HG03095 (cell line): Measurements from ENCODE around the gene ATXN7L3B.
A peak's percentile ranks its signal among the peaks of the same experiment; 100 is the strongest.
"Not testable (repeated sequence)": the region's sequence is repeated elsewhere in the genome, so short reads cannot be mapped to it uniquely, and the experiment has no call there.

Experiments
- ATAC-seq: cut with Tn5 transposase; IDR thresholded peaks from one replicate; pipeline ENCODE4 v1.9.1; 2021; ENCODE audit warnings: moderate library complexity; ENCODE audit not compliant: unreplicated experiment

Gene ATXN7L3B, protein sequence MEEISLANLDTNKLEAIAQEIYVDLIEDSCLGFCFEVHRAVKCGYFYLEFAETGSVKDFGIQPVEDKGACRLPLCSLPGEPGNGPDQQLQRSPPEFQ

DNA sequence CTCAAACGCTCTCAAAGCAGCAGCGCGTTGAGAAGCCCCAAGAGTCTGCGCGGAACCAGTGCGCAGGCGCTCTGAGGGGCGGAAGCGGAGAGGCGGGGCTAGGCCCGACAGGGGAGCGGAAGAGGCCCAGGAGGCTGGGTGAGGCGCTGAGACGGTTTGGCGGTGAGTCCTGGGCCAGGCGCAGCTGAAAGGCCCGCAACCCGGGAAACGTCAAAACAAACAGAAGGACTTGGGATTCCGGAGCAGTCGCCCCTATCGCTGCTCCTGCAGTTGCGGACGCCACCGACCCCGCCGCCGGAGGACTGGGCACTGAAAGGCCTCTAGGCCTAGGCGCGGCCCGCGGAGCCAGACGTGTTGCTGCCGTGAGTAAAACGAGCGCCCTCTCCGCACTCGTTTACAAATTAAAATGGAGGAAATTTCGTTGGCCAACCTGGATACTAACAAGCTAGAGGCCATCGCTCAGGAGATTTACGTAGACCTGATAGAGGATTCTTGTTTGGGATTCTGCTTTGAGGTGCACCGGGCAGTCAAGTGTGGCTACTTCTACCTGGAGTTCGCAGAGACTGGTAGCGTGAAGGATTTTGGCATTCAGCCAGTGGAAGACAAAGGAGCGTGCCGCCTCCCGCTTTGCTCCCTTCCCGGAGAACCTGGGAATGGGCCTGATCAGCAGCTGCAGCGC is at the start of gene ATXN7L3B:
ATXN7L3B (plus strand) TSS at position 129 of the 679 bp plus-strand sequence; CDS start at position 407, 278 bp downstream.
- peak; percentile 98 for ATAC-seq

- ATAC-seq, result peak; percentile 40
These were observed 49.5 kb upstream of the ATXN7L3B start for GRCh38 chr12:74488134-74488533.

- no peak for ATAC-seq
These were observed 48.1 kb upstream of the ATXN7L3B start for GRCh38 chr12:74489543-74489942.

DNA sequence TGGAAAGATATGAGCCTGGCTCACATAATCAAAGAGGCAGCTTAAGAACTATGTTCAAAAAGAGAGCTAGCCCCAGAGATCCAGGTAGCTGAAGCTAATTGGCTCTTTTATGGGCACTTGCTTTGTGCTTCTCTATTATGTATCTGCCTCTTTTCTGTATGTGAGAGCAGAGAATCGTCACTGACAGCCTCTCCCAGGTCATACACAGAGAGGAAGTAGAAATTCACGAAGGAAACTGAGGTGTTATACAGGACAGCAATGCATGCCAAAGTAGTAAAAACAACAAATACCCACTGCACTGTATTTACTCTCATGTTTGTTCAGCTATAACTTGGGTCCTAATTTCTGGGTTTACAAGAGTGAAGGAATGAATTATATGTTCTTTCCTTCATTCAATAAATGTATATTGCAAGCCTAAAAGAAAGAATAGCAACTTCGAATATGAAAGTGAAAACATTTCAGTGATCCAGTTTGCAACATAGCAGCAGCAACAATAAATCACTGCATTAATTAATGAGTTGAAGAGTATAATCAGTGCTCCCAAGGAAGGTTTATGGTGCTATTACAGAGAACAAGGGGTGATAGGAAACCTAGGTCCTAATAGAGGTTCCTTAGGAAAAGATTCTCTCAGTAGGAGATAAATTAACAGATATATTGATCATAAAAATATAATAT is 47.1 kb upstream of the ATXN7L3B start:
- peak; percentile 86 for ATAC-seq

DNA sequence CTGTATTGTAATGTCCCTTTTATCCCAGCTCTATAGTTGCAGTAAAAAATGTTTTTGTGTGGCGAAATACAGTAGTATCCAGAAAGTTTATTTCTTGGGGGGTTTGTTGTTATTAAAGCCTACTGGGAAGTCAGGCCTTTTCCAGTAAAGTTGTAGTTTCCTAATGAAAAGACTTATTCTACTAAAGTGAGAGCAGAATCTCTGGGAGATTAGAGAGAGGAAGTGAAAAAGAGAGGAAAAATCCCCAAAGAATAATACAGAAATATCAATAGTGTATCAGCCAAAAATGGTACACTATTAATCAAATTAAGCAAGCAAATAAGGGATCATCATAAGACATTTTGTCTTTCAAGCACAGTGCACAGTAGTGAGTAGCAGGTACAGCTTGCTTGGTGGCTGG is 46.3 kb upstream of the ATXN7L3B start:
- ATAC-seq, result no peak

DNA sequence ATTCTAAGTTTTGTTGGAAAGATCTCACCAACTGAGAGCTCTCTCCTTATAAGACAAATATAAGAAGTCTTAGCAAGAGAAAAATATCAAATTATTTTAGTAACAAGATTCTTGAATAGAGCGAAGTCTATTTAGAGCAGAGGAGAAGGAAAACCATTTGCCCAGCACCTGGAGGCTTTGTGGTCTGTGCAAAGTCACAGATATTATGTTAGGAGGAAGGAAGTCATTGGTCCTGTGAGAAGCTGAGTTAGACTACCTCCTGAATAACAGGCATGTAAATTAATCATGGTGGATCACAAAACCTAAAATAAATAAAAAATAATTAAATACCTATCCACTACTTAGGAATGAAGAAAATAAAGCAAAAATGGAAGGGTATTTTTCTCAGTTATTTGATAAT is 38.4 kb upstream of the ATXN7L3B start:
- no peak for ATAC-seq

GRCh38 chr12:74508873-74509657 is 28.6 kb upstream of the ATXN7L3B start:
- not testable (repeated sequence) for ATAC-seq

GRCh38 chr12:74509886-74510285 is 27.7 kb upstream of the ATXN7L3B start:
- no peak for ATAC-seq

GRCh38 chr12:74514098-74514872 is 23.4 kb upstream of the ATXN7L3B start:
- no peak for ATAC-seq

- ATAC-seq, result no peak
These were observed 21.8 kb upstream of the ATXN7L3B start for GRCh38 chr12:74515849-74516248.

DNA sequence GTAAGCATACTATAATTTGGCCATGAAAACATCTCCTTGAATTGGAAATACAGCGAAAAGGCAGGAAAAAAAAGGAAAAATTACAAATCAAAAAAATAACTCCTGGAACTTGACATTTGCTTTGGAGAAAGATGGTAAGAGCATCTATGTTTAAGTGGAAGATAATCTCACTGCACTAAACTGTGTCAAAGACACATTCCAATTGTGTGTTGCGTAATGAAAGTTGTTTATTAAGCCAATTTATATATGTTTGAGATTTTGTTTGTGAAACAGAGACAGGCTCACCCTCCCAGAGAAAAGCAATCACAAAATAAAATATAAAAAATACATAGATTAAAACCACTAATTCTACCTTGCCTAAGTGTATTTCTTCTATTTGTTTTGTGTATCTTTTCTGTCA is 11.1 kb upstream of the ATXN7L3B start:
- no peak for ATAC-seq

- ATAC-seq, result no peak
These were observed 10.1 kb upstream of the ATXN7L3B start for GRCh38 chr12:74527491-74527890.

DNA sequence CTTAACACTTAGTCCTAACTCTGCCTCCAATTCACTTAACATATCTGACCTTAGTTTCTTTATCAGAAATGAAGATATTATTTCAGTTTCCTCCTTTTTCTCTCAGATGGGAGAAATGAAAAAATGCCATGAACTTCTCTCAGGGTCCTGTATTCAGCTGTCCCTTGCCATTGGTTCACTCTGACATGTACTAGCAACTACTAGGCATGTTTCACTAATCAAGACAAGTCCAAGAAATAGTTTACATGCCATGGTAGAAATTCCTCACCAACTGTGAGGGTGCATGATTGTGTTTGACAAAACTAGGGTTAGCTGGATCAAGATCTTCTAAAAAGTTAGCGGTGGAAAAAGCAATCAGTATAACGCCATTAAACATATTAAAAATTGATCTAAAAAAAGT is 7.0 kb upstream of the ATXN7L3B start:
- ATAC-seq, result no peak

GRCh38 chr12:74535536-74535935 is 2.1 kb upstream of the ATXN7L3B start:
- ATAC-seq, result no peak

- peak; percentile 57 for ATAC-seq
These were observed 419 bp upstream of the ATXN7L3B start for GRCh38 chr12:74537126-74537706.

GRCh38 chr12:74538491-74539258 is 1.0 kb downstream of the ATXN7L3B start:
- no peak for ATAC-seq

DNA sequence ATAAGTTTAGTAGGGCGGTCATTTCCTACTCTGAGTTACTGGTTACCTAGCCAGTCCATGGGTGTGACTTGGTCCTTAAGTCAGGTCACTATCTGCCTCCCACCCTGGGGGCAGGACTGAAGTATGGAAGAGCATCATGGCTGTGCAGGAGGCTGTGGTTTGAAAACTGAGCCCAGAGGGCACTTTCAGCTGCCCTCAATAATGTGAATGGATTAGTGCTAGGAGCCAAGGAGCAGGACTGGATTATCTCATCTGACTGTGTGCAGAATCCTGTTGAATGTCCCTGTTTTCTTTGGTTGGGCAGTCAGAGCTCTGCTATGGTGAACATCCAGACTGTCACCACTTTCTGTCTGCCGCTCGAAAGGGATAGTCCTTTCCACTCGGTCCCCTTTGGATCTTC is 1.6 kb downstream of the ATXN7L3B start:
- ATAC-seq, result no peak

DNA sequence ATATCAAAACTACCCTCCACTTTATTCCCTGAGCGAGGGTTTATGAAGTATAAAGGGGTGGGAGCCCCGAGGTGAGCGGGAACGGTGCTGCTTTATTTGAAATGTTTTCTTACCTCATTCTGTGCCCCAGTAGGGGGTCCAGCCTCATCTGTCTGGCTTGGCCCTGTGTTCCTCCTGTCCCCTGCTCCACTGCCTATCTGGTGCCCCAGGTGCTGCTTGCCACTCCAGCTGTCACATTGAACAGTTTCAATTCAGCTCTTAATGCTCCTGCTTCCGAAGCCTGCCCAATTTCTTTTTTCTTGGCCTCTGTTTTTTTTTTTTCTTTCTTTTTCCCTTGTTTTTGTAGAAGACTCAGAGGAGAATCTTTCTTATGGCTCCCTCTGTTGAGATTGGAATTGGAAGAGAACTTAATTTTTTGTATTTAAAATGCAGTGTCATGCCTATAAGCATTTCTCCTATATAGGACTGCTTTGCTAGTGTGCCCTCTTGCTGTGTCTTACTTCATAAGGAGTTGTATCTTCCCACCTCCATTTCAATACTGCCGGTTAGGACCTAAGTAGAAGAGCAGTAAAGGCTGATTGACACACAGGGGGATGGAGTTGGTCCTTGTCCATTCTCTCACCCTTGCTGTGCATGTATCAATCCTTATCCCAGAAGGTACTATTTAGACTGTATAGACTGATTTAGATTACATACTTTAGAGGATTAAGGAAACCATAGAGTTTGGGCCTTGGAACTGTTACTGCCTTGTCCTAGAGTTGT is 2.3 kb downstream of the ATXN7L3B start:
- ATAC-seq, result no peak

- ATAC-seq, result no peak
These were observed 3.4 kb downstream of the ATXN7L3B start for GRCh38 chr12:74541074-74541473.
